ENCODE results near the gene IRS2. TPM values are rescaled to one million over a fixed set of nuclear protein-coding genes. Genes with fewer than 3 reads are reported as not detected.

IRS2 gene
- total and polyA plus RNA-seq, 2 of the 8 experiments (the other 6 are each of a cell fraction or from before 2014, with no cell fraction given), result 2.6 to 17.0 TPM

GRCh38 chr13:109761695-109762094 is 24.7 kb downstream of the IRS2 start:
- no peak overlapping the region for H4K5ac ChIP-seq (ENCODE audit: insufficient read length, low read depth, low read length)
- FAIRE-seq (no peak), DNase-seq (ENCODE audit: low read depth in 1 of 2, low spot score in 2 of 2) (no peak)
- no peak overlapping the region for H3K9ac ChIP-seq (replicated peaks in 1 of 4; ENCODE audit: extremely low read depth in 1 of 4, low read depth in 3 of 4, low read length in 3 of 4)
- no peak overlapping the region for H3K4me2 ChIP-seq (ENCODE audit: insufficient read depth in 1 of 2, low read depth in 2 of 2, low read length in 2 of 2)
- 32% methylated on average over 1 of the region's 1 CpG; no CpG with 5 or more reads in 1 of the 2 experiments for WGBS, 2 experiments (ENCODE audit: extremely low coverage in 1 of 2, insufficient coverage in 1 of 2, insufficient read length in 1 of 2, insufficient replicate concordance in 2 of 2, low coverage in 1 of 2, low lambda C conversion rate in 2 of 2, missing lambda C conversion rate in 1 of 2)
- peaks cover 0 to 72% of the 10 kb centered on the region in 2 experiments; a peak in 2 of 4 replicates for H3K79me2 ChIP-seq (ENCODE audit: control insufficient read depth in 1 of 2, insufficient read depth in 2 of 2, low read length in 2 of 2)
- POLR2A ChIA-PET (ENCODE audit: partially characterized antibody), result no interaction called here
- H2BK12ac ChIP-seq (ENCODE audit: low read depth, low read length), result no peak overlapping the region
- no peak overlapping the region for H3K23ac ChIP-seq (ENCODE audit: insufficient read length)
- H4K91ac ChIP-seq (replicated peaks; ENCODE audit: insufficient read length, low read length), result no peak overlapping the region
- H3K4ac ChIP-seq (replicated peaks; ENCODE audit: insufficient read length, low read depth, low read length), result no peak overlapping the region
- no peak overlapping the region for H2BK15ac ChIP-seq (ENCODE audit: low read length)
- H3K36me3 ChIP-seq (ENCODE audit: control insufficient read depth in 2 of 4, insufficient read depth in 4 of 4, low read length in 3 of 4), result no peaks in the 10 kb centered on the region
- no peak overlapping the region for H4K8ac ChIP-seq (ENCODE audit: extremely low read depth, insufficient read depth, low read length)
- H3K27ac ChIP-seq (ENCODE audit: low read depth, low read length), result no peak overlapping the region
- H2BK20ac ChIP-seq (ENCODE audit: low read length), result no peak overlapping the region
- no peak overlapping the region for H3K4me3 ChIP-seq (ENCODE audit: extremely low read depth in 1 of 4, insufficient read depth in 2 of 4, low read depth in 3 of 4, low read length in 4 of 4)
- H4K20me1 ChIP-seq (replicated peaks in 1 of 2; ENCODE audit: control insufficient read depth in 1 of 2, insufficient read depth in 2 of 2, low read length in 2 of 2), result peaks cover 11 to 13% of the 10 kb centered on the region in 2 experiments
- no peaks in the 10 kb centered on the region for H3K27me3 ChIP-seq (replicated peaks in 1 of 4; ENCODE audit: control insufficient read depth in 3 of 4, extremely low read depth in 1 of 4, insufficient read depth in 3 of 4, low read length in 3 of 4)
- H3K4me1 ChIP-seq (replicated peaks in 1 of 4; ENCODE audit: control insufficient read depth in 3 of 4, insufficient read depth in 4 of 4, low read length in 3 of 4), result peaks cover 0 to 9% (median 2%) of the 10 kb centered on the region in 4 experiments; a peak in 4 of 7 replicates
- H3K79me1 ChIP-seq (ENCODE audit: low read depth, low read length), result peaks cover 8% of the 10 kb centered on the region
- H3K9me3 ChIP-seq (ENCODE audit: insufficient read depth in 2 of 2, low read depth in 1 of 2, low read length in 1 of 2), result no peaks in the 10 kb centered on the region
- CTCF ChIA-PET (ENCODE audit: partially characterized antibody), result interaction anchor here (0.6 to 1.5 kb wide), 6 partner anchors 9 to 1123 kb away, joined by 3 to 4 read pairs (median 4); no protein-coding TSS in a partner anchor
- no peak overlapping the region for H2BK120ac ChIP-seq (replicated peaks; ENCODE audit: low read depth, low read length)
- H3K23me2 ChIP-seq (ENCODE audit: low read depth, low read length), result no peaks in the 10 kb centered on the region
- H3K56ac ChIP-seq (replicated peaks; ENCODE audit: insufficient read length, low read depth, low read length), result no peak overlapping the region
- no peak overlapping the region for H3K18ac ChIP-seq (ENCODE audit: extremely low read depth, low read length)
- H3K14ac ChIP-seq (ENCODE audit: insufficient read length), result no peak overlapping the region
- no peak overlapping the region for H2AFZ ChIP-seq (ENCODE audit: low read length)
- H2AK5ac ChIP-seq (ENCODE audit: low read depth, low read length), result no peak overlapping the region
- no peak overlapping the region for H2BK5ac ChIP-seq (ENCODE audit: low read depth, low read length)
- TF ChIP-seq BCL11A (IDR thresholded peaks at IDR 0.05; ENCODE audit: low read depth in 2 of 2, low read length in 2 of 2) (no peak), TAF1 (IDR thresholded peaks at IDR 0.05; ENCODE audit: low read depth, low read length) (no peak), CREB1 (IDR thresholded peaks at IDR 0.05) (no peak), CBX8 (IDR thresholded peaks at IDR 0.05; ENCODE audit: borderline replicate concordance, low read depth, low read length) (no peak), SIN3A (conservative IDR thresholded peaks at IDR 0.05 in 1 of 2, IDR thresholded peaks at IDR 0.05 in 1 of 2; ENCODE audit: low read depth in 1 of 2, low read length in 2 of 2) (no peak), RAD21 (IDR thresholded peaks at IDR 0.05 in 1 of 2, conservative IDR thresholded peaks at IDR 0.05 in 1 of 2; ENCODE audit: low read depth in 2 of 2, low read length in 2 of 2) (no peak)

Measured in H1 (cell line).